Erythroblast (primary cell): ENCODE results near the gene DNAJB14.

Source experiments
- GATA1 ChIP-seq: IDR thresholded peaks from 2 replicates; pipeline ENCODE4 v1.6.1; 2011; ENCODE audit warnings: low read depth, mild to moderate bottlenecking, control low read depth, low read length, moderate library complexity
- POLR2A ChIP-seq: IDR thresholded peaks from 2 replicates; pipeline ENCODE4 v1.6.1; 2011; ENCODE audit warnings: mild to moderate bottlenecking, low read length

DNA sequence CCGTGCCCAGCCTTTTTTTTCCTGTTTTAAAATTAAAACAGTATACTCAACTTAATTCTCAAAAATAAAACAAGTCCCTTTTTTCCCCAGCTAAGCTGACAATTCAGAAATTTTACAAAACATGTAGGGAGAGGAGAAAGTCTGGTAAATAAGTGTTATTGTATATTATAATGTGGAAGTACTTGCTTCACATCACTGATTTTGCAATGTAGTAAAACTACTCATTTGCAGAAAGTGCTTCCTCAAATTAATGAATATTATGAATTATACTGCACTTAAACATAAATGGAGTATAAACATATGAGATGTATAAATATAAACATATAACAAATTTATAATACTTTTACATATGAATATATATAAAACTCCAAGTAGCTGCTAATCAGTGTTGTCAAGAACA is 15.3 kb upstream of the DNAJB14 start:
- TF ChIP-seq POLR2A = no peak
- TF ChIP-seq GATA1 = no peak
